GM18868 (cell line): ENCODE results near the gene P3R3URF.
A peak's percentile ranks its signal among the peaks of the same experiment; 100 is the strongest.

Experiments used
- ATAC-seq: cut with Tn5 transposase; IDR thresholded peaks from one replicate; pipeline ENCODE4 v1.9.1; 2021; ENCODE audit warnings: mild to moderate bottlenecking, moderate library complexity; ENCODE audit not compliant: unreplicated experiment

The P3R3URF gene

GRCh38 chr1:46174448-46175231 is 1.6 kb downstream of the P3R3URF start, which contains the start of gene TSPAN1:
TSPAN1 (plus strand) TSS chr1:46175087; CDS start chr1:46181108, 6,021 bp downstream.
- ATAC-seq, result no peak

- no peak for ATAC-seq
Observed at GRCh38 chr1:46173361-46173856, 2.9 kb downstream of the P3R3URF start.

DNA sequence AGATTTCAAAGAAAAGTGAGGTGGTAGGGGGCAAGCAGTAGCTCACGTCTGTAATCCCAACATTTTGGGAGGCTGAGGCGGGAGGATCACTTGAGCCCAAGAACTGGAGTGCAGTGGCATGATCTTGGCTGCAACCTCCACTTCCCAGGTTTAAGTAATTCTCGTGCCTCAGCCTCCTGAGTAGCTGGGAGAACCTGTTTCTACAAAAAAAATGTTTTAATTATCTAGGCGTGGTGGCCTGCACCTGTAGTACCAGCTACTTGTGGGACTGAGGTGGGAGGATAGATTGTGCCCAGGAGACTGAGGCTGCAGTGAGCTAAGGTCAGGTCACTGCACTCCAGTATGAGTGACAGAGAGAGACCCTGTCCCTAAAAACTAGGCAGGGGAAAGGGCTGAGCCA is 4.0 kb downstream of the P3R3URF start:
- no peak for ATAC-seq

DNA sequence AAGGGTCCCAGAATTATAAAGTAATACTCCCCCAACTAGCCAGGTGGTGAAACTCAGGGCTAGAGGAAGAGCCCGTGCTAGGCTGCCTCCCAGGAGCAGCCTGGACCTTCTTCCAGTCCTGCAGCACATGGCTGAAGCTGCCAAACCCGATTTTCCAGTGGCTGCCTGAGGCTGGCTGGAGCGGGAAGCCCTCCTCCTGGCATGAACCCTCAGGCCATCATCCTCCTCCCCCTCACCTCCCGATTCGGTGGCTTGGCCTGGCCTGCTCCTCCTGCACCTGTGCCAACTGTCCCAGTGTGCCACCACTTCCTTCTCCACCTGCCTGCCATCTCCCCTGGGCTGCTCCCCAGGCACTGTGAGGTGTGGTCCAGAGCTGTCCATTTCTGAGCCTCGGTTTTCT is 4.4 kb downstream of the P3R3URF start:
- no peak for ATAC-seq

DNA sequence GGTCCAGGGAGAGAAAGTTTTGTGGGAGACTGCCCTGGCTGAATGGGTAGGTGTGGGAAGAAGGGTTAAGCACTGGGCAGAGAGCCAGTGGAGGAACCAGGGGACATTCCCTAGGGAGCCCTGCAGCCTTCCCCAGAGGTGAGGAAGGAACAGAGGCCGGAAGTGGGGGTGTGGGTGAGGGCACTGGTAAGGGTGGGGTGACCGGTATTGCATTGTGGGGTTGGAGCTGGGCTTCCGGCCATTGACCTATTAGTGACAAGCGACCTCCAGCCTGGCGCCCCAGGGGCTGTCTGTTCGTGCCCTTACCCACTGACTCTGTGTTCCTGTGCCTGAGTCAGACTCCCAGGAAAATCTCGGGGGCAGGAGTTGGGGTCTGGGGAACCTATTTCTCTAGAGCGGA is 4.9 kb downstream of the P3R3URF start:
- ATAC-seq, result no peak

GRCh38 chr1:46169811-46170454 is 6.4 kb downstream of the P3R3URF start:
- ATAC-seq, result no peak

GRCh38 chr1:46168477-46168876 is 7.8 kb downstream of the P3R3URF start:
- ATAC-seq, result no peak

- no peak for ATAC-seq
Observed at GRCh38 chr1:46166521-46167462, 9.5 kb downstream of the P3R3URF start.

GRCh38 chr1:46160212-46160611 is 16.1 kb downstream of the P3R3URF start:
- ATAC-seq, result no peak

GRCh38 chr1:46159516-46159915 is 16.8 kb downstream of the P3R3URF start:
- ATAC-seq, result no peak

DNA sequence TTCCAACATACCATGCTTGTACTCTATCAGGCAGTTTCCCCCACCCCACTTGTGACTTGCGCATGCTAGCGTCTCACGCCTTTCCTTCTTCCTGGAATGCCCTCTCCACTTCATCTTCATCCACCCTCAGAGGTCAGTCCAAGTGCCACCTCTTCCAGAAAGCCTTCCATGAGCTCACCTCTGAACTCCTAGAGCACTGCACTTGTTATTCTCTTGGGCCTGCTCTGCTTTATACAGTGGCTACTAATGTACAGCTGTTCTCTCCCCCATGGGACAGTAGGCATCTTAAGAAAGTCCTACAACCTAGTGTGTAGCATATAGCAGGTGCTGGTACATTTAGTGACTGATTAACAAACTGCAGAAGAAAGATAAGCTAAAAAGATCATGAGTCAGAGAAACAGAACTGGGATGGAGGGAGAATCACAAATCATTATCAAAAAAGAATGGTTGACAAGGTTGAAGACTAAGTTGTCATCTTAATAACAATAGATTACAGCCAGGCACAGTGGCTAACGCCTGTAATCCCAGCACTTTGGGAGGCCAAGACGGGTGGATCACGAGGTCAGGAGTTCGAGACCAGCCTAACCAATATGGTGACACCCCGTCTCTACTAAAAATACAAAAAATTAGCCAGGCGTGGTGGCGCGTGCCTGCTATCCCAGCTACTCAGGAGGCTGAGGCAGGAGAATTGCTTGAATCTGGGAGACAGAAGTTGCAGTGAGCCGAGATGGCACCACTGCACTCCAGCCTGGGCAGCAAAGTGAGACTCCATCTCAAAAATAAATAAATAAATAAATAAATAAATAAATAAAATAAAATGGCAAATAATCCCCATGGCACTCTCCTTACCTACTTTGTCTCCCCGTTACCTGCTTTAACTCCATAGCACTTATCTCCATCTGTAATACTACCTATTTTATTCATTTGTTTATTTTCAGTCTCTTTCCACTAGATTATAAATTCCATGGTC is 17.7 kb downstream of the P3R3URF start:
- no peak for ATAC-seq

DNA sequence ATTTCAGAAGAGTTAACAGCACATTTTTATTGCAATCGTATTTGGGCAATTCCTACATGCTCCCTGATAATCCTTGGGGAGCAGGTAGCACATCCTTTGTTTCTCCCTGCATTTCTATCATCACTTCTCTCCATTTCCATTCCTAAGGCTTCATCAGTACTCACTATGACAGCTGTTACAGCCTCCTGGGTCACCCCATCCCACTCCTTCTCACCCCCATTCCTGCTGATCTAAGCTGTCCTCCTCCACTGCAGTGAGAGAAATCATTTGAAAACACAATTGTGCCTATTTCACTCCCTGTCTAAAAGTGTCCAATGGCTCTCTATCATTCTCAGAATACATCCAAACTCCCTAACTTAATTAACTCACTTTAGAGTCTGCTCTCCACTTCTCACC is 18.4 kb downstream of the P3R3URF start:
- ATAC-seq, result no peak

DNA sequence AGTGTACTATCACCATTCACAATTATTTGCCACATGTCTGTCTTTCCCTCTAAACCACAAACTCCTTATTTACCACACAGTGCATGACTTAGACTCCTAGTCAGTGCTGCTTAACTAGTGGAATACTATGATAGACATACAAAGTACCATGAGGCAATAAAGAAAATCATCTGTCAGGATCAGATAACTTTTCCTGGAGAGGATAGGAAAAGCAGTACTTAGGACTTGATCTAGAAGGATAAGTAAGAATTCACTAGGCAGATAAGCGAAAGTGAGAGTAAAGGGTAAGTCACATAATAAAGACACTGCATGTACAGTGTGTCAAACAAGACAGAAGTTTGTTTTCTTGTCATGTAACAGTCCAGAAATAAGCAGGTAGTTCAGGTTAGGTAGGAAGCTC is 22.6 kb downstream of the P3R3URF start:
- ATAC-seq, result no peak

GRCh38 chr1:46153228-46153627 is 23.1 kb downstream of the P3R3URF start:
- no peak for ATAC-seq

- peak; percentile 49 for ATAC-seq
Observed at GRCh38 chr1:46152016-46152415, 24.3 kb downstream of the P3R3URF start.

DNA sequence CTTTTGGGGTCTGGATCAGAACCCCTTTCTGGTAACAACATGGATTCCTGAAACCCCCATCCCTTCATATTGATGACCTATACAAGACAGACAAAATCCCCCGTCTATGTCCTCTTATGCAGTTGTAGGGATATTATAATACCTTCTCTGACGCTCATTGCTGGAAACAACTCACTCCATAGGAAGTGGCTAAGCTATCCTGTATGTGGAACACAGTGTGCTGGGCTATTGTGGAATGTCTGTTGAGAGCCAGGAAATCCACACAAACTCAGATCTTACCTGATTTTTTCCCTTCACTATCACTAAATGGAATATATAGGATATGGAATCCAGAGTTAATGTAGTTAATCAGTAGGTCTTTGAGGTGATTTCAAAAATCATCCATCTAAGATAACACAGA is 26.2 kb downstream of the P3R3URF start:
- ATAC-seq, result no peak

- ATAC-seq, result no peak
Observed at GRCh38 chr1:46148318-46148717, 28.0 kb downstream of the P3R3URF start.

DNA sequence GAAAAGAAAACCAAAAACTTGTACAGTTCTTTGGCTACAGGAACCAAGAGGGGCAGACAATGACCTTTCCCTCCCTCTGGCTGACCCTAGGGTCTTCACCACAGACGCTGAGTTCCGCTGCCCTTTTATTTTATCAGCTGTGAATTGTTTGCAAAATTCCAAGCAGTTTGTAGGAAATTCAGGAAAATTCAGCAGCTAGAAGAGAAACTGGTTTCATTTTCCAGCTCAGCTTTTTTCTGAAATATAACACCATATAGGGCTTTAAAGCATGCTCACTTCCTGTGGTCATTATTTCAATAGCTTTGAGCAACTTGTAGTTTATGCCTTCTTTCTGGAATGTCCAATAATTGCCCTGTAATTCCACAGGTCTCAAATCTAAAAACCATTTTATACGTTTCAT is 38.4 kb downstream of the P3R3URF start:
- no peak for ATAC-seq

- no peak for ATAC-seq
Observed at GRCh38 chr1:46136711-46137110, 39.6 kb downstream of the P3R3URF start.
